ENCODE measurements around the gene DPYSL5.
A peak's percentile ranks its signal among the peaks of the same experiment; 100 is the strongest.
"Not testable (repeated sequence)": the region's sequence is repeated elsewhere in the genome, so short reads cannot be mapped to it uniquely, and the experiment has no call there.

The DPYSL5 gene, protein sequence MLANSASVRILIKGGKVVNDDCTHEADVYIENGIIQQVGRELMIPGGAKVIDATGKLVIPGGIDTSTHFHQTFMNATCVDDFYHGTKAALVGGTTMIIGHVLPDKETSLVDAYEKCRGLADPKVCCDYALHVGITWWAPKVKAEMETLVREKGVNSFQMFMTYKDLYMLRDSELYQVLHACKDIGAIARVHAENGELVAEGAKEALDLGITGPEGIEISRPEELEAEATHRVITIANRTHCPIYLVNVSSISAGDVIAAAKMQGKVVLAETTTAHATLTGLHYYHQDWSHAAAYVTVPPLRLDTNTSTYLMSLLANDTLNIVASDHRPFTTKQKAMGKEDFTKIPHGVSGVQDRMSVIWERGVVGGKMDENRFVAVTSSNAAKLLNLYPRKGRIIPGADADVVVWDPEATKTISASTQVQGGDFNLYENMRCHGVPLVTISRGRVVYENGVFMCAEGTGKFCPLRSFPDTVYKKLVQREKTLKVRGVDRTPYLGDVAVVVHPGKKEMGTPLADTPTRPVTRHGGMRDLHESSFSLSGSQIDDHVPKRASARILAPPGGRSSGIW

DNA sequence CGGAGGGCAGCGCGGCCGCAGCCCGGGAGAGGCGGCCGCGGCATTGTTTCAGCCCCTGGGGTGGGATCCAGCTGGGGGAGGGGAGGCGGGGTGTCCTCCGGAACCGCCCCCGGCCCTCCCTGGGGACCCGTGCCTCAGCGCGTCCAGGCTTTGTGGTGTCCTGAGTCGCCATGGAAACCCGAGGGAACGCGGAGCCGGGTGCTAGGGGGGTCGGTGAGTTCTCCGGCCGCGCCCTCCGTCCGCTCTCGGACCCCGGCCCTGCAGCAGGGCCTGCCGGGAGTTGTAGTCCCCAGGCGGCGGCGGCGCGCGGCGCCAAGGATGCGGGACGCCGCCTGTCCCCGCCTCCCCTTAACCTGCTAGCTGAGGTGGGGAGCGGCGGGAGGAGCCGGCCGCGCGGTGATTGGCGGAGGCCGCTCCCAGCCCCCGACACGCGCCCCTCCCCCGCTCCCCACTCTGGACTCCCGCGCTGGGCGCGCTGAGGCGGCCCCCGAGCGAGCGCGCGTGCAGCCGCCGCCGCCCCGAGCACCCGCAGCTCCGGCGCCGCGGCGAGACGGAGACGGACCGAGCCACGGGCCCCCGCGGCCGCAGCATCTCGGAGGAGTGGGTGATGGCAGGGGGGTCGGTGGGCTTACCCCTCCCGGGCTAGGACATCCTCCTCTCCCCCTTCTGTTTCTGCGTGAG lies at the start of gene DPYSL5:
Gene DPYSL5, plus strand, starts transcription at position 478 of the 681 bp plus-strand sequence. CDS start 50,368 bp downstream, outside the sequence.
- FAIRE-seq, result no peak

DNA sequence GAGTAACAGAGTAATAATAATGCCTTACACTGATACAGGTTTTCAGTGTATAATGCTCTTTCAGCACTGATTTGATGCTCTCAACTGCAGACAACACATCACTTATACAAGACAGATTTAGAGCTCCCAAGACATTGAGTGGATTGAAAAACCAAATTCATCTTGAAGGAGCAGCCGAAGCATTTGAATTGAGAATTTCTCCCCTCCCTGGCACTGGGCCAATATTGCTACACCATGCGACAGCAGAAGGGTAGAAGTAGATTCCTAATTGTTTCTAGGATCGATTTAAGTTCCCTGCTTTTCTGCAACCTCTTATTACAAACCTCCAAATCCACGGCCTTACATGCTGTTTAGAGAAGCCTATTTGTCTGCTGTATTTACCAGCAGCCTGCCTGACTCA lies 46.6 kb upstream of the DPYSL5 start:
- FAIRE-seq, result no peak

DNA sequence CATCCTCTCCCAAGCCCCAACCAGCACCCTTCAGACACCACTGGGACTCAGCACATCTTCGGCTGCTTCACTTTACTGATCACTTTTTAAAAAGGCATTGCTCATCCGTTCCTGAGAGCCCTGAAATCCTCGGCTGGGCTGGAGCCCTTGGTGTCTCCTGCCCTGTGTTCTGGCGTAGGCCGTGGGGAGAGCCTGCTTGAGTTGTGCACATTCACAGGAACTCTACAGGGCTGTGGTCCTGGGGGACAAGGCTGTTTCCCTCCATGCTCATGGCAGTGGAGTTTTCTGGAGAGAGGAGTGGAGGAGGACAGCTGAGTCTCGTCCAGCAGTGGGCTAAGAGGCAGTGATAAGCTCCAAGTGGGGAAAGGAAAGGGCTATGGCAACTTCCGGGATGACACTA lies 46.1 kb upstream of the DPYSL5 start:
- FAIRE-seq, result no peak

DNA sequence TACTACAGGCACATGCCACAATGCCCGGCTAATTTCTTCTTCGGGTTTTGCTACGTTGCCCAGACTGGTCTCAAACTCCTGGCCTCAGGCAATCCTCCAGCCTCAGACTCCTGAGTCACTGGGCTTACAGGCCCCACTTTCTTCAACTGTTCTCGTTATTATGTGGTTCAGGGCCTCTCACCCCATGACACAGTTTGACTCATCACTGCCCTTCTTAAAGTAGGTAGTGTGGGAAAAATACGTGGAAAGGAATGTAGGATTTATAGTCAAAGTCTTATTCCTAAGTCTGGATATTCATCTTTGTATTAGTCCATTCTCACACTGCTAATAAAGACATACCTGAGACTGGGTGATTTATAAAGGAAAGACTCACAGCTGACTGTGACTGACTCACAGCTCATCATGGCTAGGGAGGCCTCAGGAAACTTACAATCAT lies 42.7 kb upstream of the DPYSL5 start:
- FAIRE-seq, result no peak

DNA sequence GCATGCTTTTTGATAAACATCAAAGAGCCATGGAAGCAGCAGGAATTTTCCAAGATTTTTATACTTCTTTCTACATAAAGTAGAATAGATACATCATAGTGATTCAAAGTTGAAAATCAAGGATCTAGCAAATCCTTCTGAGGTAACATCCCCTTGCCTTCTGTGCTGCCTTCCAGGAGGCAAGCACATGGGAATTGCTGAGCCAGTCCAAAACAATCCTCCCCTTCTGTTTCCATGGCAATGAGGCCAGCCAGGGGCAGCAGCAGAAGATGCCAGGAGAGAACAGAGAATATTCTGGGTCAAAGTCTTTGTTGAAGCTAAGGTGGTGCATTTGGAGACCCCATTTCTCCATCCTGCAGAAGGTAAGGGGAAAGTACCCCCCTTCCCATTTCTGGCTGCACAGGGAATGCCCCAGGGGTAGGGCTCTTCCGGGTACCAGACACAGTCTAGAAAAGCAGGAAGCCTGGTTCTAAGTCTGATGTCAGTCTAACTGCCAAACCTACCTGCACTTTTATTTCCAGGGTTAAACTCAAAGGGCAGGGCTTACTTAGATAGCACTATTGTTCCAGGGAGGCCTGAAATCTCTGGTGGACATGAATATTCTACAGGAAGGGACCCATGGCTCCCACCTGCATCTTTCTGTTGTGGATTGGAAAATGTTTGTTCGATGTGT lies 40.0 kb upstream of the DPYSL5 start:
- FAIRE-seq, result no peak

DNA sequence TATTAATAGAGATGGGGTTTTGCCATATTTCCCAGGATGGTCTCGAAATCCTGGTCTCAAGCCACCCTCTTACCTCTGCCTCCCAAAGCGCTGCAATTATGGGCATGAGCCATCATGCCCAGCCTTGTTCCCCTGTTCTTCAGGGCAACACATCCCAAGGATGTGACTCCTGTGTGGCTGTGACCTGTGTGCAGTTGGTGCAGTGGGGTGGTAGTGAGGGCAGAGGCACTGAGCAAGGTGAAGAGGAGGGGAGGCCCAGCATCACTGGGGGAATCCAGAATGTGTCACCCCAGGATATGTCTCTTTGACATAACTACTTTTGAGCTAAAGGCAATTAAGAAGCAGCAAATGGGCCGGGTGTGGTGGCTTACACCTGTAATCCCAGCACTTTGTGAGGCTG lies 38.7 kb upstream of the DPYSL5 start:
- no peak for FAIRE-seq

DNA sequence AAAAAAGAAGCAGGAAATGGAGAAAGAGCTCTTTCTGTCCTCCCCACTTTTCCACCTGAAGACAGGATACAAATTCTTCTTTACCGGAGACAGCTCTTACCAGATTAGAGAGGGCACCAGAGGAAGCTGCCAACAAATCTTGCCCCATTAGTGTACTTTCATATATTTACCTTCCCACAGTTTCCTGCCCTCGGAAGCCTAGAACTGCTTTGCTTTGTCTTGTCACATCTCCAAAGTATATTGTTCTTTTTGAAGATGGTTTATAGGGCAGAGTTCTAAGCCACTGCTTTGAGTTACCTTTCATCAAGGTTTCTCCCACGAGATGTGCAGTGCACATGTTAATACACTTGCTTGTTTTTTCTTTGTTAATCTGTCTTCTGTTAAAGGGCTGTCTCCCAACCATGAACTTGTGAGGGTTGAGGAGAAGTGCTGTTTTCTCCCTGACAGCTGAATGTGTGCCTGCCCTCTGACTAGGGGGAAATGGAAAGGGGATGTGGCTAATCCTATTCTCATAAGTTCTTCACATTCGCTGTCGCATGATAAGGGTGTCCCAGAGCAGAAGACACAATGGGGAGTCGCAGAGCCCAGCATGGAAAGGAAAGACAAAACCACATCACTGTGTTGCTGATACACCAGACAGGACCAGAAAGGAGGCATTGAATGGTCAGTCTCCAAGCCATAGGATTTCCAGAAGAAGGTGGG lies 37.9 kb upstream of the DPYSL5 start:
- FAIRE-seq, result no peak

DNA sequence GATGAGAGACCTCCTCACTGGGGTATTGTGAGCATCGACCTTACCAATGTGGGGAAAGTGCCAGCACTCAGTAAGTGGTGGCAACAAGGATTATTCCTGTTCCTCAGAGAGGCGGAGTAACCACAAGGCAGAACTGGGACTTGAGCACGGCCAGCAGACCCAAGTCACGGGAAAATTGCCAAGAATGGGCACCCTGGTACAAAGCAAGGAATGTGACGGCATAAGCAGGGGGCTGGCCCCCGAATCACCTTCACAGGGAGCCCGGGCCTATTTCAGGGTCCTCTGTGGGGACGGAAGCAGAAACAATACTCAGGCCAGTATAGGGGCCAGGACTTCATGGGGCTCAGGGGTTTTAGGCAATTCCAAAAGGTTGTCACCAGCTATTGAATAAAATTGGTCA lies 36.7 kb upstream of the DPYSL5 start:
- no peak for FAIRE-seq

DNA sequence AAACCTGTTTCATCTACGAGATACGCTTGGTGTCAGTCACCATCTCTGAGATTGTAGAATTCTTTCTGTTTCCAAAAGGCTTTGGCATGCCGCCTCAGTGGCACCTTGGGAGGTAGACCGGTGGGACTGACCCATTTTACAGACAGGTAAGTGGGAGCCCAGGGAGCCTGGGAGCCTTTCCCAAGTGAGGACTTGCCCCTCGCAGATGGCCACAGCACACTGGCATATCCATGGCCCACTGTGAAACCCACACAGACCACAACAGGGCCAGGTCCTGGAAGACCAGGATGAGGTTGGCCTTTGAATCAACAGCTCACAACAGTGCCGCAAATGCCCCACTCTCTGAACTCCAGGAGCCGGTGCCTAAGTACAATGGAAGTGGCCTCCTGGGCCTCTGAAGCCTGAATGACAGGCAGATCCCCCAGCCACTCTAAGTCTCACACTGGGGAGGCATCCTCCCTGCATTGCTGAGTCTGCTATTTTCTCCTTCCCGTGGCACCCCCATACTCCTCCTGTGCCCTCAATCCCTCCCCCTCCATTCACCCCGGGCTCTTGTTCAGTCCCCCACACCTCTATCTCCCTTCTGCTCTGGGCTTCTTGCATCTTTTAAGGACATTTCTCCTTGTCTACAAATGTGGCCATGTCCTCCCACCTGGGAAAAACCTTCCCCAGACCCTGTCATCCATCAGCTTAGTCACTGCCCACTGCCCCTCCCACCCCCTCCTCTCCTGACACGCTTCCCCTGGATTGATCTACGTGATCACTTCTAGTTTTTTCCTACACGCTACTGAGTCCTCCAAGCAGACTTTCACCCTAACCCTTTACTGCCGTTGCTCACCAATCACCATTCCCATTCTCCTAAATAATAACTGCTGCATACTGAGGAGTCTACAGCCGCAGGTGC lies 35.9 kb upstream of the DPYSL5 start:
- no peak for FAIRE-seq

DNA sequence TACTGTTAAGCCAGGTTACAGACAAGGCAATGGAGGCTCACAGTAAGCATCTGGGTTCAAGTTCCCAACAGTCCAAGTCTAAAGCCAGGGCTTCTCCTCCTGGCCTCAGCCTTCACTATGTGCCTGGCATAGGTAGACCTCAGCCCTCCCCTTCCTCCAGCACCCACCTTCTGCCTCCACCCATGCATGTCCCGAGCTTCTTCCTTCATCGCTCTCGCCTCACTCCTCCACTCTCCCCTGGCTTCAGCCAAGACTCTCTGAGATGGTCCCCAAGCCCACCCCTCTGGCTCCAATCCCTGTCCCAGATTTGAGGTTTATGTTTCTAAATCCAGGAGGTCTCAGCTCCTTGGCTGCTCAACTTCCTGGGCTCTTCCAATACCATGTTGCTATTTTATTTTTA lies 35.2 kb upstream of the DPYSL5 start:
- no peak for FAIRE-seq

DNA sequence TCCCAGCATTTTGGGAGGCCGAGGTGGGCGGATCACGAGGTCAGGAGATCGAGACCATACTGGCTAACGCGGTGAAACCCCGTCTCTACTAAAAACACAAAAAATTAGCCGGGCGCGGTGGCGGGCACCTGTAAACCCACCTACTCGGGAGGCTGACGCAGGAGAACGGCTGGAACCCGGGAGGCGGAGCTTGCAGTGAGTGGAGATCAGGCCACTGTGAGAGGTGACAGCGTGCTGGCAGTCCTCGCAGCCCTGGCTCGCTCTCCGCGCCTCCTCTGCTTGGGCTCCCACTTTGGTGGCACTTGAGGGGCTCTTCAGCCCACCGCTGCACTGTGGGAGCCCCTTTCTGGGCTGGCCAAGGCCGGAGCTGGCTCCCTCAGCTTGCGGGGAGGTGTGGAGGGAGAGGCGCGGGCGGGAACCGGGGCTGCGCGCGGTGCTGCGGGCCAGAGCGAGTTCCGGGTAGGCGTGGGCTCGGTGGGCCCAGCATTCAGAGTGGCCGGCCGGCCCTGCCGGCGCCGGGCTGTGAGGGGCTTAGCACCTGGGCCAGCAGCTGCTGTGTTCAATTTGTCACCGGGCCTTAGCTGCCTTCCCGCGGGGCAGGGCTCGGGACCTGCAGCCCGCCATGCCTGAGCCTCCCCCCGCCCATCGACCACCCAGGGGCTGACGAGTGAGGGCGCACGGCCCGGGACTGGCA lies 33.7 kb upstream of the DPYSL5 start:
- FAIRE-seq, result not testable (repeated sequence)

DNA sequence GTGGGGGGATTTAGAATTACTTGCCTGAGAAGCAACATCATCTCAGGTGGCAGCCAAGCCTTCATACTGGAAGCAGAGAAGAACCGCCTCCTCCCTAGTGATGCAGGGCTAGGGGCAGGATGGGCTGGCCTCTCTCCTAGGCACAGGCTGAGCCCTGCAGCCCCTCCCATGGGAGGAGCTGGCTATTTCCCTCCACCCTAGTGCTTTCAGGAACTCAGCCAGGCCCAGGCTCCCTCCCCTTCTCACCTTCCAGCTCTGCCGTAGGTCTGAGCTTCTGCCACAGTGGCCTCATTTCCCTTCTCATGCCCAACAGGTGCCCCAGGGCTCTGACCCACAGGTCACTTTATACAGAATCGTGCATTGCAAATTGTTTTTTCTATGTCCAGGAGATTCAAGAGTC lies 31.0 kb upstream of the DPYSL5 start:
- FAIRE-seq, result no peak

DNA sequence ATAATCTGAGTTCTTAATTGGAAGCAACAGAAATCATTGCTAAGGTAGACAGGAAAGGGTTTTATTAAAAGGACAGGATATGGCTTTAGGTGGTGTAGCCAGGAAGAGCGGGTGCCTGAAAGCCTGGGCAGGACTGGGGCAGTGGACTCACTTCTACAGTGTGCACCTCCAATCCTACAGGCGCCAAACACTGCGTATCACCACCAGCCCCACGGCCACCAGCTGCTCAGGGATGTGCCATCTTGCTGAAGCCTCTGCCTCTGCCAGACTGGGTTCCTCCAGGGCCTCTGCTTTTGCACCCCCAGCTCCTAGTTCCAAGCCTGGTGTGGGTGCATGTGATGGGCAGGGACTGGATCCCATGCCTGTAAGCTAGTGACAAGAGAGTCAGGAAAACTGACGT lies 29.7 kb upstream of the DPYSL5 start:
- FAIRE-seq, result no peak

DNA sequence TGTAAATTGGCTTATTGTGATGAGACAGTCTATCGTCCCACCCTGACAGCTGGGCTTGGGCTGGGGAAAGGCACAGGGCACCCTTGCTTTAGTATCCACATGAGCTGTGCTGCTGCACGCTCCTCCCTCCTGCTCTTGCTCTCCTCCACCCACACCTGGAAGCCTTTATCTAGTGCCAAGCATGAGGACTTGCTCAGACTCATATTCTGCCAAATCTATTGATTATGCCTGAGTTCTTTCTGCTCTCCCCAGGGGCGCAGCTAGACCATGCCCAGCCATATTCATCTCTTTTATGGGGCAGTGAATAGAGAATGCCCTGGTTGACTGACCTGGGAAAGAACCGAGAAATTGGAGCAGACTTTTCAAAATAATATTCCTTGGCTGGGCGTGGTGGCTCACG lies 29.0 kb upstream of the DPYSL5 start:
- FAIRE-seq, result no peak

DNA sequence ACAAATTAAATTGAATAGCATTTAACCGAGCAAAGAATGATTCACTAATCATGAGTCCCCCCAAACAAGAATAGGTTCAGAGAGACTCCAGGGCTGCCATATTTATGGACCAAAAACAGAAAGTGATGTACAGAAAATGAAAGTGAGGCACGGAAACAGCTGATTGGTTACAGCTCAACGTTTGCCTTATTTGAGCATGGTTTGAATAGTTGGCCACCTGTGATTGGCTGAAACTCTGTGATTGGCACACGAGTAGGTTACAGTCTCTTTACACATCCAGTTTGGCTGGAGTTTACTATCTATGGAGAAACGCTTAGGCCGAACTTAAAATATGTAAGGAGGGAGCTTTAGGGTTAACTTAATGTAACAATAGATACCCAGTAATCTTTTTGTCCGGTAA lies 27.0 kb upstream of the DPYSL5 start:
- no peak for FAIRE-seq

DNA sequence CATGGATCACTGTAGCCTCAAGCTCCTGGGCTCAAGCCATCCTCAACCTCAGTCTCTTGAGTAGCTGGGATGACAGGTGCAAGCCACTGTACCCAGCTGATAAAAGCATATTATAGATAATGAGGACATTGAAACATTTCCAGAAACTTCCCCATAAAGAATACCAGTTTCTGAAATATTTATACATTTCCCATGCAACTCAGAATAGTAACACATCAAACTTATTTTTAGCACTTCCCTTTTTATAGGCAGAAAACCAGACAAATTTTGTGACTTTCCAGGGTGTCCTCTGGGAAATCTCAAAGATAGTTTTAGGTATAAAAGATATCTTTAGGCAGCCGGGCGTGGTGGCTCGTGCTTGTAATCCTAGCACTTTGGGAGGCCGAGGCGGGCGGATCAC lies 25.1 kb upstream of the DPYSL5 start:
- FAIRE-seq, result no peak

DNA sequence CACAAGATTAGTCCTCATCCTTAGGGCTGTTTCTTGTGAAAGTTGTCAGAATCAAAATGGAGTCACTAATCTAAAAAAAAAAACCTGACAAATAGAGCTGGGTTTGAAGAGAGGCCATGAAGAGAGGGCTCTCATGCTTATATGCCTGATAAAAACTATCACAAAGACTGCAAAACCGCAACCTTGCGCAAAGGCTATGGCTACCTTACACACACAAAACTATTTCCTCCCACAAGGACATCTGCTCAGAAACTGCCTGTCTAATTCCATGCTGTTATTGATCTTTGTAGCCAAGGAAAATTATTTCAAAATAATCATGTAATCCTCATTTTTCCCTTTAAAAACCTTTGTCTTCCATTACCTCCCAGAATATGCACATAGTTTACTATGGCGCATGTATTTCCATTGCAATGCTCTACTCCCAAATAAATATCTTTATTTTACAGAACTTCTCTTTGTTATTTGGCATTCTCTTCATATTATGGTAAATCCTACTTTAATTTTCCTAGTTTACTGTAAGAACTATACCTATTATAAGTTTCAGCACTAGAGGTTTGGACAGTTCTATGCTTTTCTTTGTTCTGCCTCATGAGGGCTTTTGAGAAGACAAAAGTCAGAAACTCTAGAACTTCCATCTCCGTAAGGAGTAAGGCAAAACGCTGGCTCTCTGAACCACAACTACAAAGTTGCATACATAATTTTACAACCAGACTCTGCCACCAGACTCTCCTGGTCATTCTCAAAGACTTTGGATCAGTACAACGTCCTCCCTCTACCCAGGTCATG lies 9.6 kb upstream of the DPYSL5 start:
- peak; percentile 73 for FAIRE-seq

DNA sequence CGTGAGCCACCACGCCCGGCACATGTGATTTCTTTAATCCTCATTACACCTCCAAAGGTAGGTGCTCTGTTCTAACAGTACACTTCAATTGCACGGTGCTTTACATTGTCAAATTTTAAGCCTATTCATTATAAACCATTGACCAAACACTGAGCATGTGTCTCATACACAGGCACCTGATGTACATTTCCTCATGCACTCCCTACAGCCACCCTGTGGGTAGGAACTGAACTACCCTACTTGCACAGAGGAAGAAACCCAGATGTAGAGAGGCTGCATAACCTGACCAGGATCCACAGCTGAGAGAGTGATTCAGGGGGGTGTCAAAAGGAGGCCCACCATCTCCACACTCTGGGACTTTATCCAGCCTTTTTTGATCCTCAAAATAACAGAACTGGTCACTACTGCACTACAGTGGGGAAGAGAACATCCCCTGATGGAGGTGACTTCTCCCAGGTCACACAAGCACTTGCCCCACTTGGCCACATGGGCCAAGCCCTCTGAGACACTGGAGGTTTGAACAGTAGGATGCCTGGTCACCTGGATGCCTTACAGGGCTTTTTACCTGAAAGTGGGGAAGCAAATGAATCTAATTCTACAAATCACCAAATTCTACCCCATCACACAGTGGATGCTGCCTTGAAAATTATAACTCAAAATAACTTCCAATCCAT lies 6.9 kb upstream of the DPYSL5 start:
- no peak for FAIRE-seq

DNA sequence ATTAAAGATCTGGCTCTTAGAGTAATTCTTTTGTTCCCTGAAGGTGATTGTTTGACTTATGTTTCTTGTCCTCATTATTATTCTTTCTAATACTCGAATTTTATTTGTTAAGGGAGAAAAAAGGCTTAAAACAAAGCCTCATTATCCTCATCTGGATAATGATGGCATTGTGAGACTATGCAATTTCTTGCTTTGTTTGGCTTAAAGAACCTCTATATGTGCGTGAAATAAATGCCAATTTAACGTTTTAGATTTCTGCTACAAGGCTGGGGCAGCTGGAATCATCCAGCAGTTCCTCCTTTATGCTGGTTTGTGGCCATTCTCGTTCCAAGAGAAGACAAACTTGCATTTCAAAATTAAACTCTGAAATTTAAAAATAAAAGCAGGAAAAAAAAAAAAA lies 4.9 kb upstream of the DPYSL5 start:
- no peak for FAIRE-seq

DNA sequence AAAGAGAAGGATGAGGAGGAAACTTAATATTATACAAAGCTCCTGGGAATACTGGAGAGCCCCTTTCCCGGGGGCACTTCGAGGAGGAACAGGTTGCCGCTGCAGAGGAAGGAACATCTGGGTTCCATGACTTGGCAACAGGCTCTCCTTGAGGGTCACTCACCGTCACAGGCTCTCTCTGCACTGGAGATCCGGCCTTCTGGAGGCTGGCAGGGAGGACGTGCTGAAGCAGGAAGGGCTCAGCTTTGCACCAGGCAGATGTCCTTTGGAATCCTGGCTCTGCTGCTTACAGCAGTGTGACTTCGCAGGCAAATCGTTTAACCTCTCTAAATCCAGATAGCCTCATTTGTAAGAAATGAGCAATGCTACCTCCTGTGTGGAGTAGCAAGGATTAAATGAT lies 2.9 kb upstream of the DPYSL5 start:
- no peak for FAIRE-seq
